NCI-H774 (cell line): ENCODE measurements around the gene NUCB1.
A peak's percentile ranks its signal among the peaks of the same experiment; 100 is the strongest.

Experiments used
- DNase-seq: peaks from one replicate; lab custom pipeline; 2025; lab: John Stamatoyannopoulos, UW

The NUCB1 gene

DNA sequence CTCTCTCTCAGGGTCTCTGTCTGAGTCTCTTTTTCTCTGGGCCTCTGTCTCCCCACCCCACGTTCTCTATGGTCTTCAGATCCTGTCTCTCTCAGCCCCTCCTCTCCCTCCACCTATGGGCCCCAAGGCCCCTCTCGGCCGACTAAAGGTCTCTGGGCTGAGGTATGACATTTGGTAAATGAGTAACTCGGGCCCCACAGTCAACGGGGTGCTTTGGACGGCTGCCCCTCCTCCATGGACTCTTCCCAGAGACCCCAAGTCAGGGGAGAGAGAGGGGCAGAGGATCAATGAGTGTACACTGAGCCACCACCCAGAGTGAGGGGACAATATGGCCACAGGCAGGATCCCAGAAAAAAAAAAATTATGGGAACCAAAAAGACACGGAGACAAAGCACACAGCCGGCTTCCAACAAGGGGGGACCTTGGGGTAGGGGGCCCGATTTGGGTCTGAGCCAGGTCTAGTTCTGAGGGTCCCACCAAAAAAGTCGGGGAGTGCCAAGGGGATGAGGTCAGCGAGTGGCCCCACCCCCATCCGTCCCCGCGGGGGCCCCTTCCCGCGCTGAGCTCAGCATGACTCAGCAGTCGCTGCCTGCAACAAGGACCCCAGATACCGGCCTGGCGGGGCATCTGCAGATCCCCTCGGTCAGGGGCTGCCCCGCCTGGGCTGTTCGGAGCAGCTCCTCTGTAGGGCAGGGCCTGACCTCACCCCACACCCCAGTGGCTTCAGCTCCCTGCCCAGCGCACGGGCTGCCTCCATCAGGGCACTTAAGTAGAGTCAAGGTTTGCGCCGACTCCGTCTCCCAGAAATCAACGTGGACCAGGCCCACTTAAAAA, 63.5 kb downstream of the NUCB1 start:
- no peak for DNase-seq

DNA sequence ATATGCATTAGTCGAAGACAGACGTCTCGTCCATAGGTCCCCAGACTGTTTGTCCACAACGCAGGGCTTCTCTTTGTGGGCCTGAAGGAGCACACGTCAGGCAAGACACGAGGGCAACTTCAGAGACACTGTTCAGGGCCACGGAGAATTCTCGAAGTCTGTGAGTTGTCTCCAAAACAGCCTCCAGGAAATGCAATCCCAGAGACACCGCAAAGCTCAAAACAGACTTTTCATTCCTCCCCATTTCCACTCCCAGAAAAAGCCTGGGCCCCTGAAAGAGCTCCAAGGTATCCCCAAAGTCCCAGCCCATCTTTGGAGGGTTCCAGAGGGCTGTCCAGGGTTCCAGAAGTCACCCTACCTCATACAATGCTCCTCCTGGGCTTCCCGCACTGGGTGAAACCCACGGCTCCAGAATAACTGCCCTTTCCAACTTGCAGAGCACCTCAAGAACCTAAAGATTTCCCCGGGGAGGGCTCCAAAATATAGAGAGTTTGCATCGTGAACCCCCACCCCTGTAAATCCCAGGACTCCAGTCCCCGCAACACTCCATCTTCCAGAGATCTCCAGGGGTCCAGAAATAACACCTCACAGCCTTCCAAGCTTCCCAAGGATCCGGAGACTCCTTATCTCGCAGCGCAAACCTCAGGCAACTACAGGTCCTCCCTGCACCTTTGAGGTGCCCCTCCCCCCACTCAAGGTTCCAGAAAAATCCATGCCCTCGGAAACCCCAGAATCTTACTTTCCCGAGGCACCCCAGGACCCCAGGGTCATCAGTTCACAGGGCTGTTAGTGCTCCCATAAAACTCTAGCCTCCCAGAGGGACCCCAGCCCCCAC, 64.3 kb downstream of the NUCB1 start:
- DNase-seq, result no peak

GRCh38 chr19:48965040-48965805, 65.1 kb downstream of the NUCB1 start, which contains the start of gene FTL:
Gene FTL, plus strand, starts transcription at chr19:48965309. Its CDS starts 199 bp downstream, at chr19:48965508.
- peak; percentile 89 for DNase-seq

DNA sequence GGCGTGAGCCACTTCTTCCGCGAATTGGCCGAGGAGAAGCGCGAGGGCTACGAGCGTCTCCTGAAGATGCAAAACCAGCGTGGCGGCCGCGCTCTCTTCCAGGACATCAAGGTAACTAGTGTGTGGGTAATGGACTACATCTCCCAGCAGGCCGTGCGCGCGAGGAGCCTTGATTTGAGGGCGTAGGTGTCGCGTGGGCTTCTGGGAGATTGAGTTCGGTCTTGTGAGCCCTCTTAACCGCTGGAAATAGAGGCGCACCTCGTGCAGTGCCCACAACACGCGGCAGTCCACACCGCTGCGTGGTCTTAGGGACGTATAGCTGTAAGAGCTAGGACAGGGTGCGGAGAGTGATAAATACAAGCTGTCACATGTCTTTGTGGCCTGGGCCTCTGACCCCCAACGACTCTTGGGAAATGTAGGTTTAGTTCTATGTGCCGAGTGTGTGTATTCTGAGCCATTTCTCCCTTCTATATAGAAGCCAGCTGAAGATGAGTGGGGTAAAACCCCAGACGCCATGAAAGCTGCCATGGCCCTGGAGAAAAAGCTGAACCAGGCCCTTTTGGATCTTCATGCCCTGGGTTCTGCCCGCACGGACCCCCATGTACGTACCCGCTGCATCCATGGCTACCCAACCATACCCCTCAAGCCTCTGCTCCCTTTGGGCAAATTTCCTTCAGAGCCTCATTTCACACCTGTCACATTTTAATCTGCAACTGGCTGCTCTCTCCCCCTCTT, 65.9 kb downstream of the NUCB1 start:
- DNase-seq, result peak; percentile 77

DNA sequence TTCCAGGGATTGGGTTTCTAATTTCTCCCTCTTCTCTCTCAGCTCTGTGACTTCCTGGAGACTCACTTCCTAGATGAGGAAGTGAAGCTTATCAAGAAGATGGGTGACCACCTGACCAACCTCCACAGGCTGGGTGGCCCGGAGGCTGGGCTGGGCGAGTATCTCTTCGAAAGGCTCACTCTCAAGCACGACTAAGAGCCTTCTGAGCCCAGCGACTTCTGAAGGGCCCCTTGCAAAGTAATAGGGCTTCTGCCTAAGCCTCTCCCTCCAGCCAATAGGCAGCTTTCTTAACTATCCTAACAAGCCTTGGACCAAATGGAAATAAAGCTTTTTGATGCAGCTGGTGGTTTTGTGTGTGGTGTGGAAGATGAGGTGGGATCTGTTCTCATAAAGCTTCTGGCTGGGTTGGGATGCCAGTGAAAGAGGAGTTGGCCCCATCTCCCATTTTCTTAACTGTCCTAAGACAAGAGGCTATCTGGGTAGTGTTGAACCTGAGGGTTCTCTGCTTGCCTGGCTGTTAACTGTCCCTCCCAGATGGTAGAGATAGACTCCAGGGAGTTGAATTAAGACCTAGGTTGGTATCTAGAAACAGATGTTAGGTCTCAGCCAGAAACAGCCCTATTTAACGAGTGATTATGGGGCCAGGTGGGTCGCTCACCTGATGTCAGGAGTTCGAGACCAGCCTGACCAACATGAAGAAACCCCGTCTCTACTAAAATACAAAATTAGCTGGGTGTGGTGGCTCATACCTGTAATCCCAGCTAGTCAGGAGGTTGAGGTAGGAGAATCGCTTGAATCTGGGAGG, 66.6 kb downstream of the NUCB1 start:
- no peak for DNase-seq

DNA sequence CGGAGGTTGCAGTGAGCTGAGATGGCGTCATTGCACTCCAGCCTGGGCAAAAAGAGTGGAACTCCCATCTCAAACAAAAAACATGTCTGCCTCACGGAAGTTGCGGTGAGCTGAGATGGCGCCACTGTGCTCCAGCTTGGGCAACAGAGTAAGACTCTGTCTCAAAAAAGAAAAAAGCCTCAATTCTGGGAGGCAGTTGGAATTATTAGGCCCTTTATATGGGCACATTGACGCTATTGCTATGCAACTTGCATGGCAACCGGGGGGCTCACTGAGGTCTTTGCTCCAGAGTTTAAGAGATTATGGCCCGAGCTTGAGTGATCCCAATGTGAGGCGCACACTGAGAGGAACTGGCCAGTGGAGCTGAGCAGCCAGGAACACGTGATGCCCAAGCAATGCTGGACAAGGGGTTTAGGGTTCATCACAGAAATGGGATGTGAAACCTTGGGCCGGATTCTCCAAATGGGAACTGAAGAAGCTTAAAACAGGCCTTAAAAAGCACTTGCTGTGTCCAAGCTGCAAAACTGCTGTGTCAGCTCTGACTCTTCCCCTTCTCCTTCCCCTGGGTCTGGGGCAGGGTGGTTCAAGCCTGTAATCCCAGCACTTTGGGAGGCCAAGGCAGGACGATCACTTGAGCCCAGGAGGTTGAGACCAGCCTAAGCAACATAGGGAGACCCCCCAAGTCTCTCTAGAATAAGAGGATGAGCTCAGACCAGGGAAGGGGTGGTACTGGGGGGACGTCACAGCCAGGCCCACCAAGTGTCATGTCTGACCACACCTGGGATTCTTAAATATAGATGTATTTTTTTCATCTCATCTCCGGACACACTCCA, 67.5 kb downstream of the NUCB1 start:
- DNase-seq, result no peak

GRCh38 chr19:48968179-48968661, 68.1 kb downstream of the NUCB1 start:
- no peak for DNase-seq

DNA sequence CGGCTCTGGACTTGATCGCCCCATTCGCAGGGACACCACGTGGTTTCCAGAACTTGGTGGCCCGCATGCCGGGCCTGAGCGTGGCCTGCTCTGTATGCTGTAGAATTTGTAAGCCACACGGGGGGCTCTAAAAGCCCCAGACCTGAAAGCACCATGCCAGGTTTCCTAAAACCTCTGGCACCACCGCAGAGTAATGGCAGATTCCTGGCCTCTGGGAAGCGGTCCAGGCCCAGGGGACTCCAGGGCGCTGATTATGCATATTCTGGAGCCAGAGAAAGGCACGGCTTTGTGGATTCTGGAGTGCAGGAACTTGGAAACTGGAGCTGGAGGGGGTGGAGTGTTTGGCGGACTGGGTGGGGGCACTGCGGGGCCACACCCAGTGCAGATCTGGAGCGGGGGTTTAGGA, 68.7 kb downstream of the NUCB1 start:
- DNase-seq, result no peak

GRCh38 chr19:48969276-48970138, 69.4 kb downstream of the NUCB1 start:
- no peak for DNase-seq

GRCh38 chr19:48970139-48970766, 70.1 kb downstream of the NUCB1 start:
- no peak for DNase-seq

- peak; percentile 11 for DNase-seq
Measured at GRCh38 chr19:48970923-48971395, 70.8 kb downstream of the NUCB1 start.
